MCF 10A (cell line): ENCODE results near the gene ICA1L. TPM values are rescaled to one million over a fixed set of nuclear protein-coding genes. Genes with fewer than 3 reads are reported as not detected.
A peak's percentile ranks its signal among the peaks of the same experiment; 100 is the strongest.

Experiments
- BruUV-seq: library from RNA; stranded (reverse); fragments of 400-500 nt; replicated peaks from 2 replicates; lab custom pipeline; 2021; lab: Mats Ljungman, UMichigan
- CTCF ChIA-PET: fragments of 300-600 bp; sonication (Branson Sonifier 250); formaldehyde crosslinking; extraction: SDS; loops from one replicate; lab custom pipeline; 2021; ENCODE audit warnings: antibody characterized with exemption, inconsistent platforms; lab: Yijun Ruan, JAX
- POLR2A ChIA-PET: fragments of 300-600, 350-650 bp; sonication (Branson Sonifier 250); formaldehyde crosslinking; extraction: SDS; loops from one replicate; lab custom pipeline; 2020; ENCODE audit warnings: antibody characterized with exemption, inconsistent platforms; lab: Yijun Ruan, JAX
- DNase-seq: peaks from one replicate; pipeline ENCODE4 v3.0.0-alpha.2; 2018; ENCODE audit not compliant: unreplicated experiment
- H3K27ac Mint-ChIP-seq: one replicate; pipeline ENCODE4 v1.8.0; 2022; ENCODE audit warnings: mild to moderate bottlenecking, low read depth, mixed read lengths; ENCODE audit not compliant: unreplicated experiment
- H3K27me3 Mint-ChIP-seq: one replicate; pipeline ENCODE4 v1.8.0; 2022; ENCODE audit warnings: mixed read lengths; ENCODE audit not compliant: insufficient read depth, unreplicated experiment
- H3K36me3 Mint-ChIP-seq: one replicate; pipeline ENCODE4 v1.8.0; 2022; ENCODE audit warnings: mild to moderate bottlenecking, moderate library complexity, mixed read lengths; ENCODE audit not compliant: insufficient read depth, unreplicated experiment
- H3K4me1 Mint-ChIP-seq: one replicate; pipeline ENCODE4 v1.8.0; 2022; ENCODE audit warnings: mixed read lengths; ENCODE audit not compliant: insufficient read depth, unreplicated experiment
- H3K4me3 Mint-ChIP-seq: one replicate; pipeline ENCODE4 v1.8.0; 2022; ENCODE audit warnings: mild to moderate bottlenecking, moderate library complexity, mixed read lengths; ENCODE audit not compliant: unreplicated experiment
- H3K9me3 Mint-ChIP-seq: one replicate; pipeline ENCODE4 v1.8.0; 2022; ENCODE audit warnings: mixed read lengths; ENCODE audit not compliant: unreplicated experiment
- intact Hi-C: fragments of 100-400 bp; cut with micrococcal nuclease; formaldehyde crosslinking; loops from 2 replicates; pipeline ENCODE4 v1.14.1; 2022
- total RNA-seq: library from RNA; stranded (reverse); gene quantifications from 2 replicates; pipeline ENCODE4 v1.2.3, GENCODE V29; 2022
- TF ChIP-seq, protein P1 (sequence below): fragments of 200-600 bp; IDR thresholded peaks from one replicate; pipeline ENCODE4 v1.8.0; 2022; ENCODE audit warnings: antibody characterized with exemption, mild to moderate bottlenecking; ENCODE audit not compliant: unreplicated experiment

The ICA1L gene
- total RNA-seq, 1 experiment from 2014 or later, result 6.5 TPM

DNA sequence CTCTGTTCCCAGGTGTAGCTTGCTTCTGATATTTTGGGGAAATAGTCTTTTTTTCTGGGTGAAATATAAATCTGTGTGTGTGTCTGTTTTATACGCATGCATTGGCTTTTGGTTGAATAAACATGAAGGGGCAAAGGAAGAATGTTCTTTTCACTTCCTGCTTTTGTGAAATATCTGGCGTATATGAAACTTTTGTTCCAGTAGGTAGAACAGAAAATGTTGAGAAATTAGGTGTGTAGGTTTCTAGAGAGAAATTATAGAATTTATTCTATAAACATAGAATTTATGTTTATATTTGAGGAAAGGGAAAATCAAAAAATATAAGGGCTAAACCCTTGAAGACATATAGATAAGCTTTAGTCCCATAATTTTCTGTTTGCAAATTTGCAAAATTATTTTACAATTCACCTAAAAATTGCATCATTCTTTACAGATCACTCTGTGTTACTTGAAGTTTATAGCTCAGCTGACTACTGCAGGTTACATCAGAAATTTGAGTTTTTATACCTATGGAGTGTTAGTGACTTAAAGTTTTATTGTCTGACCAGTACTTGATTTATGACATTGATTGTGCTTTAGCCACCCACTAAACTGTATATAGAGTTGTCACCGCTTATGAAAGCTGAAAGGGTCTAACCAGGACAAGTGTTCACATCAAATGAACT, 120.7 kb downstream of the ICA1L start:
- Mint-ChIP-seq H3K4me1 (peaks cover 15% of the 10 kb centered on the region), H3K9me3 (no peaks in the 10 kb centered on the region), H3K36me3 (peaks cover 6% of the 10 kb centered on the region), H3K4me3 (peak overlapping the region; percentile 25), H3K27ac (peak overlapping the region; percentile 75), H3K27me3 (no peaks in the 10 kb centered on the region)
- DNase-seq, result peak; percentile 32
- ChIA-PET CTCF (no interaction called here), POLR2A (interaction anchor here (0.6 to 1.7 kb wide), 6 partner anchors 8 to 163 kb away, joined by 3 to 7 read pairs (median 4); no protein-coding TSS in a partner anchor)
- no TSS peak for BruUV-seq
- intact Hi-C loops, result loop anchor here (10.0 kb wide), 1 partner anchor 124 kb away; the partner anchor contains the start of gene ICA1L
- TF ChIP-seq, protein P1, sequence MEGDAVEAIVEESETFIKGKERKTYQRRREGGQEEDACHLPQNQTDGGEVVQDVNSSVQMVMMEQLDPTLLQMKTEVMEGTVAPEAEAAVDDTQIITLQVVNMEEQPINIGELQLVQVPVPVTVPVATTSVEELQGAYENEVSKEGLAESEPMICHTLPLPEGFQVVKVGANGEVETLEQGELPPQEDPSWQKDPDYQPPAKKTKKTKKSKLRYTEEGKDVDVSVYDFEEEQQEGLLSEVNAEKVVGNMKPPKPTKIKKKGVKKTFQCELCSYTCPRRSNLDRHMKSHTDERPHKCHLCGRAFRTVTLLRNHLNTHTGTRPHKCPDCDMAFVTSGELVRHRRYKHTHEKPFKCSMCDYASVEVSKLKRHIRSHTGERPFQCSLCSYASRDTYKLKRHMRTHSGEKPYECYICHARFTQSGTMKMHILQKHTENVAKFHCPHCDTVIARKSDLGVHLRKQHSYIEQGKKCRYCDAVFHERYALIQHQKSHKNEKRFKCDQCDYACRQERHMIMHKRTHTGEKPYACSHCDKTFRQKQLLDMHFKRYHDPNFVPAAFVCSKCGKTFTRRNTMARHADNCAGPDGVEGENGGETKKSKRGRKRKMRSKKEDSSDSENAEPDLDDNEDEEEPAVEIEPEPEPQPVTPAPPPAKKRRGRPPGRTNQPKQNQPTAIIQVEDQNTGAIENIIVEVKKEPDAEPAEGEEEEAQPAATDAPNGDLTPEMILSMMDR, result no peak

DNA sequence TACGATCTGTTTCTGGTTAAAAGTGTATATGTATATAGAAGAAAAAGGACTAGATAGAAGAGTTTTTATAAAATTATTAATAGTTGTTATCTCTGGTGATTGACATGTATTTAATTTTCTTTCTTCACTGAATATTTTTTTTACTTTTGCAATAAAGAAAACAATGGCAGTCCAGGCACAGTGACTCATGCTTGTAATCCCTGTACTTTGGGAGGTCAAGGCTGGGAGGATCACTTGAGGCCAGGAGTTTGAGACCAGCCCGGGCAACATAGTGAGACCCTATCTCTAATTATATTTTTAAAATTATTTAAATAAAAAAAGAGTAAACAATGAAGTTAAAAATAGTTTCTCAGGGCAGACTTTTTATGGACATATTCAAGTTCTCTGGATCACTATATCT, 122.1 kb downstream of the ICA1L start:
- intact Hi-C loops, result no loop called here
- Mint-ChIP-seq H3K27me3 (no peaks in the 10 kb centered on the region), H3K9me3 (no peaks in the 10 kb centered on the region), H3K4me3 (no peak overlapping the region), H3K27ac (no peak overlapping the region), H3K4me1 (peaks cover 15% of the 10 kb centered on the region), H3K36me3 (peaks cover 15% of the 10 kb centered on the region)
- peak; percentile 37 for DNase-seq
- no TSS peak for BruUV-seq
- ChIA-PET POLR2A (no interaction called here), CTCF (no interaction called here)
- TF ChIP-seq, protein P1, result no peak

DNA sequence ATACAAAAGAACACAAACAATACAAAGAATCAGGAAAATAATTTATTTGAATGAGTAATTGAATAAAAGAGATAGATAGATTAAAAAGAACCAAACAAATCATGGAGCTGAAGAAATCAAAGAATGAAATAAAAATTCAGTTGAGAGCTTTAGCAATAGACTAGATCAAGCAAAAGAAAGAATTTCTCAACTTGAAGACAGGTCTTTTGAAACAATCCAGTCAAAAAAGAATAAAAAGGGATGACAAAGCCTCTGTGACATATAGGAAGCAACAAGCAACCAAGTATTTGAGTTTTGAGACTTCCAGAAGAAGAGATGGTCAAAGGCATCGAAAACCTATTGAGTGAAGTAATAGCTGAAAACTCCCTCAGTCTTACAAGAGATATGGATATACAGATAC, 128.0 kb downstream of the ICA1L start:
- no peaks in the 10 kb centered on the region for H3K27me3 Mint-ChIP-seq
- H3K4me3 Mint-ChIP-seq, result no peak overlapping the region
- CTCF ChIA-PET, result interaction anchor here (0.6 kb wide), 1 partner anchor 167 kb away, joined by 3 read pairs; no protein-coding TSS in a partner anchor
- POLR2A ChIA-PET, result interaction anchor here (1.4 kb wide), 1 partner anchor 9 kb away, joined by 3 read pairs; no protein-coding TSS in a partner anchor
- intact Hi-C loops, result no loop called here
- DNase-seq, result no peak
- peaks cover 13% of the 10 kb centered on the region for H3K36me3 Mint-ChIP-seq
- BruUV-seq, result no TSS peak
- peaks cover 11% of the 10 kb centered on the region for H3K9me3 Mint-ChIP-seq
- H3K4me1 Mint-ChIP-seq, result no peaks in the 10 kb centered on the region
- H3K27ac Mint-ChIP-seq, result no peak overlapping the region
- TF ChIP-seq, protein P1, result no peak

DNA sequence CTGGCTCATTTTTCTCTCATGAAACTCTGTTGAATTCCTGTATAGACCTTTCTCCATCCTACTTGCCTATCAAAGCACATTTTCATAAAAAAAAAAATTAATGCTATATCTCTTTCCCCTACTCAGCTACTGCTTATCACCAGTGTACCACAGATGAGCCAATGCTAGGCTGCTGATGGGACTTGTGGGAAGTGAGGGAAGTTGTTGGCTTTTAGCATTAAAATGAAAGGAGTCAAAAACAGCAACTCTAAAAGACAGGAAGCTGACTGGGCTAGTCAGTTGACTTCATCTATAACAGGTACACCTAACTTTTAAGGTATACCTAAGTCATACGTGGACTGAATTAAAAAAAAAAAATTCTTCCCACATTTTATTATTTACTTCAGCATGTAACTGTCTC, 134.7 kb downstream of the ICA1L start:
- BruUV-seq, result no TSS peak
- ChIA-PET CTCF (interaction anchor here (0.6 kb wide), 1 partner anchor 375 kb away, joined by 4 read pairs; no protein-coding TSS in a partner anchor), POLR2A (no interaction called here)
- TF ChIP-seq, protein P1, result no peak
- Mint-ChIP-seq H3K9me3 (peaks cover 14% of the 10 kb centered on the region), H3K27ac (no peak overlapping the region), H3K4me1 (no peaks in the 10 kb centered on the region), H3K27me3 (no peaks in the 10 kb centered on the region), H3K36me3 (no peaks in the 10 kb centered on the region), H3K4me3 (no peak overlapping the region)
- DNase-seq, result no peak
- intact Hi-C loops, result no loop called here
